ENCODE measurements around the gene APLNR.

APLNR gene

GRCh38 chr11:57254631-57255030 is 17.6 kb upstream of the APLNR start:
- TF ChIP-seq PATZ1 (CRISPR knock-in tag; IDR thresholded peaks at IDR 0.05; ENCODE audit: borderline replicate concordance) (no peak), ZNF565 (CRISPR knock-in tag; conservative IDR thresholded peaks at IDR 0.05; ENCODE audit: low read depth) (no peak), CSDC2 (CRISPR knock-in tag; IDR thresholded peaks at IDR 0.05) (no peak), TOX (CRISPR knock-in tag; IDR thresholded peaks at IDR 0.05; ENCODE audit: borderline replicate concordance) (no peak), RARB (CRISPR knock-in tag; IDR thresholded peaks at IDR 0.05) (no peak), ZC3H10 (CRISPR knock-in tag; IDR thresholded peaks at IDR 0.05) (no peak), TCF4 (CRISPR knock-in tag; IDR thresholded peaks at IDR 0.05; ENCODE audit: borderline replicate concordance) (no peak), ZFP30 (CRISPR knock-in tag; IDR thresholded peaks at IDR 0.05) (no peak), BACH2 (CRISPR knock-in tag; IDR thresholded peaks at IDR 0.05; ENCODE audit: borderline replicate concordance) (no peak), ZFP3 (CRISPR knock-in tag; IDR thresholded peaks at IDR 0.05) (no peak), ZNF70 (CRISPR knock-in tag; IDR thresholded peaks at IDR 0.05) (no peak), POU6F1 (CRISPR knock-in tag; IDR thresholded peaks at IDR 0.05; ENCODE audit: borderline replicate concordance, low read depth) (no peak), CSRNP3 (CRISPR knock-in tag; IDR thresholded peaks at IDR 0.05) (no peak), ARNTL (CRISPR knock-in tag; IDR thresholded peaks at IDR 0.05; ENCODE audit: borderline replicate concordance, low read depth) (no peak), ZNF8 (CRISPR knock-in tag; IDR thresholded peaks at IDR 0.05) (no peak), ESRRG (CRISPR knock-in tag; IDR thresholded peaks at IDR 0.05) (no peak), PPARA (CRISPR knock-in tag; IDR thresholded peaks at IDR 0.05; ENCODE audit: borderline replicate concordance) (no peak), ISL1 (CRISPR knock-in tag; IDR thresholded peaks at IDR 0.05) (no peak), TSHZ2 (CRISPR knock-in tag; IDR thresholded peaks at IDR 0.05) (no peak)
- no peak for ATAC-seq

- TF ChIP-seq ZFP30 (CRISPR knock-in tag; IDR thresholded peaks at IDR 0.05) (no peak), TSHZ2 (CRISPR knock-in tag; IDR thresholded peaks at IDR 0.05) (no peak), OSR1 (CRISPR knock-in tag; IDR thresholded peaks at IDR 0.05) (no peak), TCF4 (CRISPR knock-in tag; IDR thresholded peaks at IDR 0.05; ENCODE audit: borderline replicate concordance) (no peak), RARB (CRISPR knock-in tag; IDR thresholded peaks at IDR 0.05) (no peak), GLIS3 (CRISPR knock-in tag; IDR thresholded peaks at IDR 0.05) (no peak), ZC3H10 (CRISPR knock-in tag; IDR thresholded peaks at IDR 0.05) (no peak), ZFP3 (CRISPR knock-in tag; IDR thresholded peaks at IDR 0.05) (no peak), SNAI2 (CRISPR knock-in tag; IDR thresholded peaks at IDR 0.05) (no peak), CSRNP3 (CRISPR knock-in tag; IDR thresholded peaks at IDR 0.05) (no peak), ESRRG (CRISPR knock-in tag; IDR thresholded peaks at IDR 0.05) (no peak), PATZ1 (CRISPR knock-in tag; IDR thresholded peaks at IDR 0.05; ENCODE audit: borderline replicate concordance) (no peak), ZNF8 (CRISPR knock-in tag; IDR thresholded peaks at IDR 0.05) (no peak)
- no peak for ATAC-seq
These were observed 14.5 kb upstream of the APLNR start for GRCh38 chr11:57251491-57252104.

All from SK-N-SH treated with all-trans-retinoic acid at 6 μM for 48 hours (cell line).